Panc1 (cell line): ENCODE measurements around the gene RAB1B.

Experiments used
- CTCF ChIP-seq: fragments of 450-650 bp; IDR thresholded peaks from 2 replicates; pipeline ENCODE4 v1.5.1; 2017; ENCODE audit warnings: mild to moderate bottlenecking
- POLR2AphosphoS5 ChIP-seq: IDR thresholded peaks from 2 replicates; pipeline ENCODE4 v1.6.1; 2012; ENCODE audit warnings: mild to moderate bottlenecking, low read depth, low read length, moderate library complexity
- REST ChIP-seq, 2 experiments: IDR thresholded peaks; 2 replicates each; pipeline ENCODE4 v1.6.1; 2011 to 2012; ENCODE audit warnings: low read depth in 2 of 2, control low read depth in 1 of 2, low read length in 1 of 2, mild to moderate bottlenecking in 1 of 2, moderate library complexity in 1 of 2; ENCODE audit not compliant: insufficient read depth in 1 of 2
- SIN3A ChIP-seq: IDR thresholded peaks from 2 replicates; pipeline ENCODE4 v1.6.1; 2012; ENCODE audit warnings: low read depth, mild to moderate bottlenecking, low read length, moderate library complexity, borderline replicate concordance; ENCODE audit not compliant: insufficient read depth
- TCF7L2 ChIP-seq: IDR thresholded peaks from 2 replicates; pipeline ENCODE4 v1.6.1; 2011; ENCODE audit warnings: mild to moderate bottlenecking, low read depth, low read length, inconsistent platforms

- TF ChIP-seq CTCF (no peak), TCF7L2 (peak; percentile 36; the same call in 1 of the 2 replicates), POLR2AphosphoS5 (no peak; the same call in 1 of the 2 replicates), REST (IDR thresholded peaks at IDR 0.05; ENCODE audit: insufficient read depth in 1 of 2, low read depth in 2 of 2, low read length in 1 of 2) (peak in 1 of 2 experiments; percentile 32; a peak in 1 of 4 replicates), SIN3A (peak; percentile 44; the same call in 1 of the 2 replicates)
Observed at GRCh38 chr11:66268244-66268951, at the start of gene RAB1B.
